Effector memory CD4-positive, alpha-beta T cell (primary cell): Measurements from ENCODE around the gene PPM1F.
"Not testable (repeated sequence)": the region's sequence is repeated elsewhere in the genome, so short reads cannot be mapped to it uniquely, and the experiment has no call there.

ENCODE experiments used
- DNase-seq, 3 donors: peaks; one replicate each; pipeline ENCODE4 v3.0.0-alpha.2; 2020
- H3K27ac ChIP-seq: 2 replicates; pipeline ENCODE4 v1.7.0; 2013; ENCODE audit warnings: mild to moderate bottlenecking, low read length, moderate library complexity; ENCODE audit not compliant: insufficient read depth, poor library complexity, severe bottlenecking
- H3K27me3 ChIP-seq: replicated peaks from 2 replicates; pipeline ENCODE4 v1.7.0; 2013; ENCODE audit warnings: mild to moderate bottlenecking, low read length; ENCODE audit not compliant: insufficient read depth, control insufficient read depth, poor library complexity, severe bottlenecking
- H3K36me3 ChIP-seq: 2 replicates; pipeline ENCODE4 v1.7.0; 2013; ENCODE audit warnings: mild to moderate bottlenecking, low read length, moderate library complexity; ENCODE audit not compliant: control insufficient read depth, insufficient read depth
- H3K4me1 ChIP-seq: 2 replicates; pipeline ENCODE4 v1.7.0; 2013; ENCODE audit warnings: low read length, mild to moderate bottlenecking; ENCODE audit not compliant: control insufficient read depth, insufficient read depth, poor library complexity, severe bottlenecking
- H3K4me3 ChIP-seq: 2 replicates; pipeline ENCODE4 v1.7.0; 2013; ENCODE audit warnings: low read length, low read depth, mild to moderate bottlenecking; ENCODE audit not compliant: insufficient read depth, poor library complexity, severe bottlenecking
- H3K9me3 ChIP-seq: 2 replicates; pipeline ENCODE4 v1.7.0; 2013; ENCODE audit warnings: mild to moderate bottlenecking, low read length, moderate library complexity; ENCODE audit not compliant: control insufficient read depth

Gene PPM1F

GRCh38 chr22:21874953-21875352 is 77.7 kb downstream of the PPM1F start:
- not testable (repeated sequence) for H3K4me1 ChIP-seq, H3K9me3 ChIP-seq, DNase-seq, H3K27me3 ChIP-seq, H3K27ac ChIP-seq, H3K36me3 ChIP-seq, H3K4me3 ChIP-seq

- Histone ChIP-seq H3K36me3 (no peaks in the 10 kb centered on the region), H3K9me3 (no peaks in the 10 kb centered on the region), H3K4me3 (no peak overlapping the region), H3K27ac (no peak overlapping the region), H3K27me3 (no peaks in the 10 kb centered on the region), H3K4me1 (no peaks in the 10 kb centered on the region)
- DNase-seq: no peak
These were observed 79.0 kb downstream of the PPM1F start for GRCh38 chr22:21873619-21874018.

- not testable (repeated sequence) for H3K27me3 ChIP-seq, DNase-seq, H3K4me1 ChIP-seq, H3K4me3 ChIP-seq, H3K27ac ChIP-seq, H3K36me3 ChIP-seq, H3K9me3 ChIP-seq
These were observed 79.9 kb downstream of the PPM1F start for GRCh38 chr22:21872741-21873140.
